Vagina (tissue), 2 donors: Measurements from ENCODE around the gene NUBPL.

Experiments
- POLR2A ChIP-seq, 2 donors: fragments of 450-650 bp; IDR thresholded peaks; one replicate each; pipeline ENCODE4 v1.6.1; 2017; ENCODE audit warnings: antibody characterized with exemption in 2 of 2, mild to moderate bottlenecking in 2 of 2, moderate library complexity in 2 of 2
- POLR2AphosphoS5 ChIP-seq, 2 donors: sonication (generic); formaldehyde crosslinking; IDR thresholded peaks; one replicate each; pipeline ENCODE4 v1.9.0; 2017; ENCODE audit warnings: antibody characterized with exemption in 2 of 2, mild to moderate bottlenecking in 2 of 2, low read depth in 1 of 2; ENCODE audit not compliant: insufficient read depth in 1 of 2
- TF ChIP-seq, protein P1 (sequence below), 3 experiments: fragments of 450-650 bp in 2 of 3; fragments of 200-600 bp in 1 of 3; sonication (generic) in 1 of 3; IDR thresholded peaks; one replicate each; pipeline ENCODE4 v1.5.1; 2017 to 2019; ENCODE audit warnings: antibody characterized with exemption in 3 of 3, mild to moderate bottlenecking in 2 of 3, moderate library complexity in 2 of 3

GRCh38 chr14:31550589-31550988, 10.6 kb upstream of the NUBPL start:
- TF ChIP-seq, protein P1, sequence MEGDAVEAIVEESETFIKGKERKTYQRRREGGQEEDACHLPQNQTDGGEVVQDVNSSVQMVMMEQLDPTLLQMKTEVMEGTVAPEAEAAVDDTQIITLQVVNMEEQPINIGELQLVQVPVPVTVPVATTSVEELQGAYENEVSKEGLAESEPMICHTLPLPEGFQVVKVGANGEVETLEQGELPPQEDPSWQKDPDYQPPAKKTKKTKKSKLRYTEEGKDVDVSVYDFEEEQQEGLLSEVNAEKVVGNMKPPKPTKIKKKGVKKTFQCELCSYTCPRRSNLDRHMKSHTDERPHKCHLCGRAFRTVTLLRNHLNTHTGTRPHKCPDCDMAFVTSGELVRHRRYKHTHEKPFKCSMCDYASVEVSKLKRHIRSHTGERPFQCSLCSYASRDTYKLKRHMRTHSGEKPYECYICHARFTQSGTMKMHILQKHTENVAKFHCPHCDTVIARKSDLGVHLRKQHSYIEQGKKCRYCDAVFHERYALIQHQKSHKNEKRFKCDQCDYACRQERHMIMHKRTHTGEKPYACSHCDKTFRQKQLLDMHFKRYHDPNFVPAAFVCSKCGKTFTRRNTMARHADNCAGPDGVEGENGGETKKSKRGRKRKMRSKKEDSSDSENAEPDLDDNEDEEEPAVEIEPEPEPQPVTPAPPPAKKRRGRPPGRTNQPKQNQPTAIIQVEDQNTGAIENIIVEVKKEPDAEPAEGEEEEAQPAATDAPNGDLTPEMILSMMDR (IDR thresholded peaks at IDR 0.05), result no peak
- no peak for TF ChIP-seq POLR2AphosphoS5 (IDR thresholded peaks at IDR 0.05; ENCODE audit: insufficient read depth in 1 of 2, low read depth in 1 of 2)
- TF ChIP-seq POLR2A (IDR thresholded peaks at IDR 0.05), result no peak
